Common myeloid progenitor, CD34-positive (primary cell): Measurements from ENCODE around the gene STAM.
A peak's percentile ranks its signal among the peaks of the same experiment; 100 is the strongest.

ENCODE experiments used
- CTCF ChIA-PET: fragments of 350-600 bp; sonication (Branson Sonifier 250); formaldehyde crosslinking; loops from one replicate; lab custom pipeline; 2021; ENCODE audit warnings: antibody characterized with exemption; lab: Charles Lee
- POLR2A ChIA-PET: fragments of 350-600 bp; sonication (Branson Sonifier 250); formaldehyde crosslinking; loops from one replicate; lab custom pipeline; 2021; ENCODE audit warnings: antibody characterized with exemption; lab: Charles Lee
- DNase-seq, 3 donors: peaks; one replicate each; pipeline versions ENCODE4 v3.0.0 to v3.0.0-alpha.2; 2013
- H3K27ac ChIP-seq, 2 experiments: 1 replicate in 1 of 2; 2 replicates in 1 of 2; pipeline ENCODE4 v1.7.0; 2013; ENCODE audit warnings: inconsistent platforms in 2 of 2, low read length in 2 of 2, mild to moderate bottlenecking in 2 of 2, low read depth in 1 of 2, moderate library complexity in 1 of 2; ENCODE audit not compliant: severe bottlenecking in 2 of 2, insufficient read depth in 1 of 2, poor library complexity in 1 of 2
- H3K27me3 ChIP-seq, 5 experiments: replicated peaks in 2 of 5; 1 replicate in 3 of 5; 2 replicates in 2 of 5; pipeline versions ENCODE4 v1.6.1 to v1.7.0; 2013; ENCODE audit warnings: low read length in 4 of 5, mild to moderate bottlenecking in 2 of 5, moderate library complexity in 2 of 5, inconsistent platforms in 1 of 5; ENCODE audit not compliant: insufficient read depth in 5 of 5, control insufficient read depth in 4 of 5
- H3K36me3 ChIP-seq, 4 experiments: 1 replicate in 2 of 4; 2 replicates in 2 of 4; pipeline versions ENCODE4 v1.6.1 to v1.7.0; 2013; ENCODE audit warnings: low read length in 3 of 4, control low read depth in 1 of 4, mild to moderate bottlenecking in 1 of 4; ENCODE audit not compliant: control insufficient read depth in 4 of 4, insufficient read depth in 4 of 4
- H3K4me1 ChIP-seq, 4 experiments: 1 replicate in 3 of 4; 2 replicates in 1 of 4; pipeline versions ENCODE4 v1.6.1 to v1.7.1; 2013; ENCODE audit warnings: low read length in 3 of 4, mild to moderate bottlenecking in 3 of 4, control low read depth in 1 of 4, inconsistent platforms in 1 of 4, moderate library complexity in 1 of 4; ENCODE audit not compliant: control insufficient read depth in 4 of 4, insufficient read depth in 4 of 4; ENCODE audit errors: control extremely low read depth in 1 of 4
- H3K4me3 ChIP-seq, 7 experiments: 1 replicate in 4 of 7; 2 replicates in 3 of 7; pipeline versions ENCODE4 v1.5.1 to v1.7.0; 2013; ENCODE audit warnings: mild to moderate bottlenecking in 7 of 7, low read length in 6 of 7, moderate library complexity in 6 of 7, inconsistent platforms in 2 of 7, low read depth in 2 of 7, control low read depth in 1 of 7; ENCODE audit not compliant: insufficient read depth in 4 of 7, control insufficient read depth in 1 of 7; ENCODE audit errors: extremely low read depth in 1 of 7
- H3K9me3 ChIP-seq, 5 experiments: 1 replicate in 4 of 5; 2 replicates in 1 of 5; pipeline versions ENCODE4 v1.6.1 to v1.7.1; 2013; ENCODE audit warnings: low read length in 4 of 5, mild to moderate bottlenecking in 2 of 5, inconsistent platforms in 1 of 5, low read depth in 1 of 5, moderate library complexity in 1 of 5; ENCODE audit not compliant: control insufficient read depth in 4 of 5, insufficient read depth in 2 of 5; ENCODE audit errors: control extremely low read depth in 1 of 5
- WGBS: methylation state at CpG from one replicate; pipeline ENCODE4 v1.1.5; 2013; ENCODE audit not compliant: insufficient coverage; 5-methylcytosine and 5-hydroxymethylcytosine counted together

STAM gene

GRCh38 chr10:17645621-17646345, 1.8 kb downstream of the STAM start:
- Histone ChIP-seq H3K27me3 (no peaks in the 10 kb centered on the region), H3K4me3 (peak overlapping the region in 6 of 7 experiments; percentile 90 to 99 (median 96)), H3K27ac (peak overlapping the region; percentile 100), H3K4me1 (peaks cover 41 to 67% (median 46%) of the 10 kb centered on the region in 4 experiments), H3K9me3 (no peaks in the 10 kb centered on the region), H3K36me3 (peaks cover 0 to 9% (median 4%) of the 10 kb centered on the region in 4 experiments)
- ChIA-PET CTCF (interaction anchor here (1.2 to 2.0 kb wide), 3 partner anchors 11 to 22 kb away, joined by 3 to 6 read pairs (median 4); no protein-coding TSS in a partner anchor), POLR2A (interaction anchor here (1.0 to 2.2 kb wide), 2 partner anchors 17 to 31 kb away, joined by 3 to 4 read pairs; no protein-coding TSS in a partner anchor)
- peak in 2 of 3 donors; percentile 38 to 48 for DNase-seq
- 55% methylated on average over 5 of the region's 6 CpGs for WGBS

- Histone ChIP-seq H3K9me3 (no peaks in the 10 kb centered on the region), H3K36me3 (peaks cover 0 to 12% (median 8%) of the 10 kb centered on the region in 4 experiments), H3K4me3 (peak overlapping the region in 6 of 7 experiments; percentile 7 to 95 (median 50)), H3K27ac (peak overlapping the region; percentile 100), H3K27me3 (no peaks in the 10 kb centered on the region), H3K4me1 (peaks cover 41 to 61% (median 46%) of the 10 kb centered on the region in 4 experiments)
- POLR2A ChIA-PET, result no interaction called here
- DNase-seq, result peak in 2 of 3 donors; percentile 74 to 78
- no CpG with 5 or more reads among the region's 3 CpGs for WGBS
- CTCF ChIA-PET, result interaction anchor here (0.6 to 2.3 kb wide), 14 partner anchors 13 to 96 kb away, joined by 3 to 11 read pairs (median 3); partner anchors contain the start of gene HACD1
Measured at GRCh38 chr10:17647326-17647725, 3.4 kb downstream of the STAM start.

GRCh38 chr10:17648243-17649035, 4.5 kb downstream of the STAM start:
- CTCF ChIA-PET, result interaction anchor here (1.1 to 2.3 kb wide), 5 partner anchors 10 to 62 kb away, joined by 3 to 11 read pairs (median 7); no protein-coding TSS in a partner anchor
- H3K9me3 ChIP-seq, result peaks cover 2 to 10% (median 6%) of the 10 kb centered on the region in 5 experiments
- peak; percentile 57 to 67 (median 64) for DNase-seq
- POLR2A ChIA-PET, result no interaction called here
- no peaks in the 10 kb centered on the region for H3K27me3 ChIP-seq
- H3K4me3 ChIP-seq, result peak overlapping the region in 4 of 7 experiments; percentile 6 to 48 (median 10)
- peaks cover 3 to 23% (median 16%) of the 10 kb centered on the region in 4 experiments for H3K36me3 ChIP-seq
- 61% methylated on average over 10 of the region's 10 CpGs for WGBS
- H3K27ac ChIP-seq, result peak overlapping the region in 1 of 2 experiments; percentile 100
- peaks cover 37 to 51% (median 40%) of the 10 kb centered on the region in 4 experiments for H3K4me1 ChIP-seq

GRCh38 chr10:17649052-17649451, 5.1 kb downstream of the STAM start:
- H3K4me3 ChIP-seq, result peak overlapping the region in 2 of 7 experiments; percentile 6 to 39
- ChIA-PET CTCF (no interaction called here), POLR2A (no interaction called here)

GRCh38 chr10:17649836-17650235, 5.9 kb downstream of the STAM start:
- no peak overlapping the region for H3K4me3 ChIP-seq
- H3K4me1 ChIP-seq, result peaks cover 34 to 43% (median 39%) of the 10 kb centered on the region in 4 experiments
- H3K27ac ChIP-seq, result no peak overlapping the region
- H3K36me3 ChIP-seq, result peaks cover 8 to 35% (median 20%) of the 10 kb centered on the region in 4 experiments
- no CpG with 5 or more reads among the region's 2 CpGs for WGBS
- H3K9me3 ChIP-seq, result peaks cover 3 to 20% (median 9%) of the 10 kb centered on the region in 5 experiments
- ChIA-PET POLR2A (no interaction called here), CTCF (no interaction called here)
- H3K27me3 ChIP-seq, result no peaks in the 10 kb centered on the region
- DNase-seq, result no peak

More at GRCh38 chr10:17649052-17649451, 5.1 kb downstream of the STAM start:
- H3K9me3 ChIP-seq, result peaks cover 3 to 15% (median 9%) of the 10 kb centered on the region in 5 experiments
- no peaks in the 10 kb centered on the region for H3K27me3 ChIP-seq
- peaks cover 8 to 29% (median 20%) of the 10 kb centered on the region in 4 experiments for H3K36me3 ChIP-seq
- WGBS, result 100% methylated on average over 2 of the region's 4 CpGs
- no peak for DNase-seq
- H3K4me1 ChIP-seq, result peaks cover 37 to 50% (median 40%) of the 10 kb centered on the region in 4 experiments
- H3K27ac ChIP-seq, result peak overlapping the region in 1 of 2 experiments; percentile 68

GRCh38 chr10:17650416-17650815, 6.5 kb downstream of the STAM start:
- Histone ChIP-seq H3K4me1 (peaks cover 29 to 38% (median 34%) of the 10 kb centered on the region in 4 experiments), H3K4me3 (no peak overlapping the region)
- CTCF ChIA-PET, result no interaction called here

More at GRCh38 chr10:17650416-17650815, 6.5 kb downstream of the STAM start:
- H3K36me3 ChIP-seq, result peaks cover 8 to 35% (median 20%) of the 10 kb centered on the region in 4 experiments
- no peak overlapping the region for H3K27ac ChIP-seq
- H3K9me3 ChIP-seq, result peaks cover 3 to 23% (median 9%) of the 10 kb centered on the region in 5 experiments
- DNase-seq, result no peak
- no peaks in the 10 kb centered on the region for H3K27me3 ChIP-seq
- WGBS, result 100% methylated on average over 2 of the region's 8 CpGs
- POLR2A ChIA-PET, result no interaction called here
